ENCODE data around the gene OSBPL3.
"Not testable (repeated sequence)": the region's sequence is repeated elsewhere in the genome, so short reads cannot be mapped to it uniquely, and the experiment has no call there.

Gene OSBPL3

DNA sequence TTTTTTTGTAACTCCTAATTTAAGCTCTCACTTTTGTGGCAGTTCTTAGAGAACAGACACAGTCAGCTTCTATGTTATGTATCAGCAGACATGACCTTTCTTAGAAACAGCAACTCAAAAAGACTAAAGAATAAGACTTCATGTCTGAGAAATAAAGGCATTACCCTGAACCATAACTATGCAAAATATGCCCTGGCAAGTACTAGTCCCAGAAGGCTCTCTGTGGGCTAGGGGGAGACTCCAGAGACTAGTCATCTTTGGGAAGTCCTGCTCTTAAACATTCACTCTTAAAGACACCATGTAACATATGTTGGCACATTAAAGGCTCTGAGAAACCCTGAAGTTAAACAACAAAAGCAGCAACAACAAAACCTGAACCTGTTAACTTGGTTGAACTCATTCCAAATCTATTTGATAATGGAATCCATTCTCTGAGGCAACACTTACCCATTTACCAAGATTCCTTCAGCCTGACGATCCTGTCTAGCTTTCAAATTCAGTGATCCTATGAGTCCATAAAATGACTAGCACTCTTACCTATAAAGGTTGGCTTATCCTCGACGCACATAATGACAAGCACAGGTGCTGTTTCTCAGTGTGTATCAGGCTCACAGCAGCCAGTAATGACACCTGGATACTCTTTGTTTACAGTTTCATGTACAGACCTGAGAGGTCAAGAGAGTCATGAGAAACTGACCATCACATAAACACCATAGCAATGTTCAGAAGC, 62.3 kb downstream of the OSBPL3 start:
- no peak for DNase-seq

DNA sequence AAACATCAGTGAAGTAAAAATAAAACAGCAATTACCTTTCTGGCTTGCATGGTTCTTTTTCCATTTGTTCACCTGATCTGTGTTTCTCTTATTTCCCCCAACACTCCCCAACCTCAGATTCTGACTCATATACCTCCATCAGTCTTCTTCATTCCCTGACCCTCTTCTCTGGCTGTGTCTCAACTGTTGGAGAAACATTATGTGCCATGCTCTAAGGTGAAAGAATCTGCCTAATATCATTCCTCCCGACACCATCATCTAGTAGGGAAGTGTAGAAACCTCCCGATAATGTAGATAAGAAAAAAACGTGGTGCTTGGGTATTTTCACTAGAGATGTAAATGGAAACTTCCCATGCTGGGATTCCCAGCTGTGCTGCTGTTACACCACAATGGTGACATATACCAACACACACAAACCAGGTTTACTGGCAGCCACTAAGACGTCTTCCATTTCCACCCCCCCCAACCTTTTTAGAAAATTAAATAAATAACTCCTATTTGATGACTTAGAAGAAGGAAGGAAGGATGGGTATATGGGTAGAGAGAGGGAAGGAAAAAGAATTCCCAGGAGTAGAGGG, 63.4 kb downstream of the OSBPL3 start:
- no peak for DNase-seq

- DNase-seq = no peak
Measured at GRCh38 chr7:24914465-24914859, 65.5 kb downstream of the OSBPL3 start.

DNA sequence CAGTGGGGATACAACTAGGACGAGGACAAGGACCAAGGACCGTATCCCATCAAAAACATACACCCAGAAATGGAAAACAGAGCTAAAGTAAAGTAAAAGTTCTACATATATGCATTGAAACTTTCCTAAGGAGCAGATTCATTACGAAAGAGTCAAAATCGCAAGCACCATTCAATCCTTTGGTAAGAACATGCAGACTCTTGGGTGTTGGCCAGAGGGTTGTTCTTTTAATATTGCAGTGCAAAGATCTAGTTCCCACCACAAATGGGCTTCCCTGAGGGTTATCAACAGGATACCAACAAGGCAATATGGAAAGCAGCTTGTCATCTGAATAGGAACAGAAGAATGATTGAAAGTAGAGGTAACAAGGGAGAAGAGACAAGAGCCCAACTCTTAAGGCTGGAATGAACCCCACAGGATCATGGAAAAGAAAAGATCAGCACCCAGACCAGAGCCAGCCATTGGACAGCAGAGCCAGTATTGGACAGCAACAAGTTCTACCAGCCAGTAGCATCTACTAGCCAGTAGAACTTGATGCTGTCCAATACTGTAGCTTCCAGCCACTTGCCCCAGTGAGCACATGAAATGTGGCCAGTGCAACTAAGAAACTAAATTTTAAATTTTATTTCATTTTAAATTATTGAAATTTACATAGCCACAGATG, 66.0 kb downstream of the OSBPL3 start:
- no peak for DNase-seq

GRCh38 chr7:24912874-24913514, 67.0 kb downstream of the OSBPL3 start:
- DNase-seq = no peak

DNA sequence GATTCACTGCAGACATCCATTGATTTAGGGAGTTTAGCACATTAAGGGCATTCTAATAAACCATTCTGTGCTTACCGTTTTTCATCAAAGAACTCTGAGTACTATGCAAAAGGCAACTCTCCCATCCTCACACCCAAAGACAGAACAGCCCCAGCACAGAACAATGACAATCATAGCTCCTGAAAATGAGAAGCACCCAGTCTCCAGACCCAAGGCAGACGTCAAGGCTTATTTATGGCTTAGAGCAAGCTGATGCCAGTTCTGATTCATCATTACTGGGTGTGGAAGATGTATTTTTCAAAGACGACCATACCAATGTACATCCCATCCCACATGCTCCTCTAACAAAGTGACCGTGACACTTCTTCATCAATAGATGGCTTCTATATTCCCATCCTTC, 67.6 kb downstream of the OSBPL3 start:
- DNase-seq = no peak

DNA sequence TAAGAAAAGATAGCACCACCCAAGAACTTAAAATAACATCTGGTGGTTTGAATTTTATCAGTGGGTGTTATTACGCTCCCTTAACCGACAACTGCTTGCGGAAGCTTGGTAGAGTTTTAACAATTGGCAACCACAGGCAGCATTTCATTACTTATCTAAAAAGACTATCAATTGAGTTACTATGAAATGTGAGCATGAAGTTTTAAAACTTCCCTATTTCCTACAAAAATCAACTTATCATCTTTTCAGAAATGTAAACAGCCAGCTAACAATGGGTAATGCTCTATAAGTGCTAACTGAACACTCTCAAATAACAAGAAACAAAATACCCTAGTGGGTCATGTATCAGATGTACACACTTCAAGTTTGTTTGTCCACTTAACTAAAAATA, 68.8 kb downstream of the OSBPL3 start:
- no peak for DNase-seq

DNA sequence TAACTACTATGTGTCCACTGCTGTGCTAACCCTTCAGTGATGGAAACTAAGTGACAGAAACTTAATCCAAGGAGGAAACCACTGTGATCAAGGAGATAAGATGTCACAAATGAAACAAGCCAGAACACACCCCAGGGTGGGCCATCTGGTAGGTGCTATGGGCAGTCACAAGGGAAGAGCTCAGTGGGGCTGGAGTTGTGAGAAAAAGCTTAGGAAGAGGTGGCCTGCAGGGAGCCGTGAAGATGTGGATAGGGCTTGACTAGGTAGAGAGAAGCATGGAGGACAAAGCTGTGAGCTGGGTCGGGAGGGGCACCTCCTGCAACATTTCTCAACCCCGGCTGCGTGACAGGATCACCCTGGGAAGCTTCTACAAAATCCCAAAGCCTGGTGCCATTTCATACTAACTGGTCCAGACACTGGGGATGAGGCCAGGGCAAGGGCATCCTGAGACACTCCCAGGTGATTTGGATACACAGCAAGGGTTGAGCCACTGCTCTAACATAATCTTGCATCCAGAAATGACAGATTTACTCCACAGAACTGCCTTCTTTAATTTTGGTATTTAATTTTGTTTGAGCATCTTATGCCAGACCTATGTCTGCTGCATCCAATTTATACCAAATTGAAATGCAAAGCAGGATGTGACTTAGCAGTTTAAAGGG, 69.3 kb downstream of the OSBPL3 start:
- DNase-seq = no peak

DNA sequence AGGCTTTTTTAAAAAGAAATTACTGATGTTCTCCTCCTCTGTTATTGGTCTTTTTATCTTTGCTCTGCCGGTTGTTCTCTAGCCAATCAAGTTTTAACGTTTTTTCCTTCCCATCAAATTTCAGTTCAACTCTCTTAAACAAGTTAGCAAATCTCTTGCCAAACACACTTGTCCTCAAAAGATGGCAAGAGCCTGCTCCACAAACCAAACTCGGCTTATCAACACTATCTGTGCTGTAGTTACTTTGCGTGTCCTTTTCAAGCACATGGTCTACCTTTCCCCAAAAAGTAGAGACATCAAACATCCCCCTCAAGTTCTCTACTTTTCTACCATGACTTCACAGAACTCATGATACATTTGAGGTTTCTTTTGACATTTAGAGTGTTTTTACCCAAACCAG, 71.3 kb downstream of the OSBPL3 start:
- no peak for DNase-seq

DNA sequence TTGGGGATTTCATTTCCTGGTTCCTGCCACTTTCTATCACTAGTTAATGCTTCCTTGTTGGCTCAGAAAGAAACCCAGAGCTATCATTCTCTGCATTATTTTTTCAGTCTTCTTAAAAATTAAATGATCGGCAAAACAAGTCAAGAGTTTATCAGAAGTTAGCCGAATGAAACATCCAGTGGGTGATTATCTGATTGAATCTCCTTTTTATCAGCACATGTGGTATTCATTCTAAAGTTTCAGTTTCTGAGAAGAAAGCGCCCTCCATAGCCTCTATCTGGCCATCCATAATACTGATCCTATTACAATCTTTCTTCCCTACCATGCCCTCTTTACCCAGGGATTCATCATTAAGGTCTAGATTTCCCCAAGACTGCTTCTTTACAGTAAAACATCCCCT, 71.8 kb downstream of the OSBPL3 start:
- no peak for DNase-seq

GRCh38 chr7:24907311-24907886, 72.6 kb downstream of the OSBPL3 start:
- DNase-seq = no peak

DNA sequence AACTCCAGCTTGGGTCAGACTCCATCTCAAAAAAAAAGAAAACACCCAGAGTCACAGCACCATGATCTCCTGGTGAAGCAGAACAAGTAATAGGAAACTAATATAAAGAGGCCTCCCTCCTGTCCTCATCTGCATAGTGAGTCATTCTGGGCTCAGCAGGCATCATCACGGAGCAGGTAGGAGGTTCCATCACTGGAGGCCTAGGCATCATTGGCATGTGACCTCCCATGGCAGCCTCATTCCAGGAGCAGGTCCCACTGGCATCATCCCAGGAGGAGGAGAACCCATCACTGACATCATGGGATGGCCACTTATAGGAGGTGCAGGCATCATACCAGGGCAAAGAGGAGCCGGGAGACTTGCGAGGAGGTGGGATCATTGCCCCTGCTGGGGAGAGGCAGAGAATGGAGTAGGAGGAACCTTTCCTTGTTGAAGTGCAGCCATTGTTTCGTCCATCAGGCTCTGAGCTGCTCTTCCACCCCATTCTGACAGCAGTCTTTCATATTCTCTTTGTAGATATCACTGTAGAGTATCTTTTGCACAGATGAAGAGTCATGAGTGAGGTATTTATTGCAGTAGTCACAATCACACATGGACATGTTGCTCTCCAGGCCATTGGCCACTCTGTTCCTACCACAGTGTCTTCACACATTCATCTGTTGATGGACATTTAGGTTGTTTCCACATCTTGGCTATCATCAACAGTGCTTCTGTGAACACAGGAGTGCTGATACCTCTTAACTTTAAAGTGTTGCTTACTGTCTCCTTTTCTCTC, 73.8 kb downstream of the OSBPL3 start:
- no peak for DNase-seq

DNA sequence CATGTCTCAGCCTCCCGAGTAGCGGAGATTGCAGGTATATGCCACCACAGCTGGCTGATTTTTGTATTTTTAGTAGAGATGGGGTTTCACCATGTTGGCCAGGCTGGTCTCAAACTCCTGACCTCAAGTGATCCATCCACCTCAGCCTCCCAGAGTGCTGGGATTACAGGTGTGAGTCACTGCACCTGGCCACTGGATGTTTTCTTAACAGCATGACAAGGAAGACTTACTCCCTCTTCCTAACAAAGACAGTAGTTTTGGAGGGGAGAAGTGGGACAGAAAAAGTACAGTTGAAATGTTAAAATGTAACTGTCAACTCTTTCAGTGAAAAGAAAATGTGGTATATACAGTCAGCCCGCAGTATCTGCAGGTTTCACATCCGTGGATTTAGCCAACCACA, 76.0 kb downstream of the OSBPL3 start:
- DNase-seq = not testable (repeated sequence)

DNA sequence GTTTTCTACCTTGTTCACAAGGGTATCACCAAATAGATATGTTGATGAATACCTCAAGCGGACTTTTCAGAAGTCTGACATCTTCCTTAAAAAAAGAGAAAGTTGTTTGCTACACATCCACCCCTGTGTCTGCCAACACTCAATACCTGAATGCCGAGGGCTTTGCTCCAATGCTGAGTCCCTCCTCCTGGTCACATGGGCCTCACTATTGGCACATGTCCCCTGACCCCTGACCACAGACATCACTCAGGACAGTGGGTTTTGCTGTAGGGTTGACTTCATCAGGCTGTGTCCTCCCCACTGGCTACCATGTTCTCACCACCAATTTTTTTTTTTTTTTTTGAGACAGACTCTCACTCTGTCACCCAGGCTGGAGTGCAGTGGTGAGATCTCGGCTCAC, 76.4 kb downstream of the OSBPL3 start:
- no peak for DNase-seq

GRCh38 chr7:24902931-24903330, 77.0 kb downstream of the OSBPL3 start:
- DNase-seq = no peak

GRCh38 chr7:24902276-24902675, 77.7 kb downstream of the OSBPL3 start:
- DNase-seq = no peak

DNA sequence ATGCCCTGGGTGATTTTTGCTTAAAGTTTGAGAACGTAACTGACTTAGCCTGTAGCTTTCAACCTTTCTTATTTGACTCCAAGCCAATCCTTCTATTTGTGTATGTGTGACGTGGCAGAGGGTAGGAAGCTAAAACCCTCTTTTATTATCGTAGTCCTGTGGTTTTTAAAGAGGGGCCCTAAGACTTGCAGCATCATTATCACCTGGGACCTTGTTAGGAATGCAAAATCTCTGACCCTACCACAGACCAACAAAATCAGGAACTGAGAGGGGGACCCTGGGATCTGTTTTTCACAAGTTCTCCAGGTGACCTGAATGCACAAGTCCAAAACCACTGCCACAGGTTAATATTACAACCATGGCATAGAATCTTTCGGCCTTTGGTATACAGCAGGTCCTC, 80.1 kb downstream of the OSBPL3 start:
- DNase-seq = no peak

DNA sequence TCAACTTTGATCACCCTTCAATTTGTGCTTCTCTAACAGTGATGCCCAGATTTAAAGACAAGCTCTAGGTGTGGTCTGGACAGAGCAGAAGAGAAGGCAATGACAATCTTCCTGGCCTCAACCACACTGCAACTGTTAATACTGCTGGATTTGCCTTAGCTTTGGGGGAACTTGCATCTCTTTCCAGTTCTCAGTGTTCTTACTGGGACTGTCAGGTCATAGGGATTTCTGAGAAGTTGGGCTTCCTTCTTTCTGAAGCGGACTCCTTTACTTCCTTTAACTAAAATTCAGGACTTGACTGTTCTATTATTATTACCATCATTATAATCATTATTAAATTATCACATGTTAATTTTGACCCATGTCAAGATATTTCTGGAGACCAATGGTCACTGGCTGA, 80.8 kb downstream of the OSBPL3 start:
- no peak for DNase-seq

DNA sequence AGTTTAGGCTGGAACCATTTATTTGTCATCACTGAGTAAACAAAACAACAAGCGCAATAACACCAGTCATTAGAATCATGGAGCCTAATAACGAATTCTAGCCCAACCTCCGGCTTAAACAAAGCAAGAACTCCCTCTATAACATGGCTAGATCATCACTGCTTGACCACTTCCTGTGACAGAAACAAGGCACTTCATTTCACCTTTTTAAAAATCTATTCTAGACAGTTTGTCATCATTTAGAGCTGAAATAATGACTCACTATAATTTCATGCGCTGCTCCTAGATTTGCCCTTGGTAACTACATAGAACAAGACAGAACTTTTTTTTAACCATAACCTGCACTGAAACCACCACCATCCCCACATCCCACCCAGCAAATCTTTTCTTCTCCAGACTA, 81.3 kb downstream of the OSBPL3 start:
- DNase-seq = no peak

- no peak for DNase-seq
Measured at GRCh38 chr7:24896031-24896501, 83.9 kb downstream of the OSBPL3 start.

GRCh38 chr7:24894429-24895221, 85.4 kb downstream of the OSBPL3 start:
- DNase-seq = no peak

All from NCI-H1930 (cell line).